Cardiac muscle cell (in vitro differentiated cells and primary cell): Measurements from ENCODE around the gene CLEC20A. TPM values are rescaled to one million over a fixed set of nuclear protein-coding genes. Genes with fewer than 3 reads are reported as not detected.

Experiments
- DNase-seq, 2 donors: peaks; one replicate each; pipeline versions ENCODE4 v3.0.0 to v3.0.0-alpha.2; 2010 to 2017; ENCODE audit warnings: low read depth in 1 of 2, low spot score in 1 of 2
- H3K27ac ChIP-seq: fragments of 200-600 bp; sonication (generic); 2 replicates; pipeline ENCODE4 v1.5.1; 2016
- H3K27me3 ChIP-seq: fragments of 200-600 bp; sonication (generic); 2 replicates; pipeline ENCODE4 v1.6.0; 2016; ENCODE audit warnings: control low read depth
- H3K36me3 ChIP-seq: fragments of 200-600 bp; sonication (generic); 2 replicates; pipeline ENCODE4 v1.5.1; 2016; ENCODE audit warnings: control low read depth
- H3K4me1 ChIP-seq: fragments of 200-600 bp; sonication (generic); 2 replicates; pipeline ENCODE4 v1.8.1; 2017; ENCODE audit warnings: low read depth, mild to moderate bottlenecking, mixed run types
- H3K4me3 ChIP-seq: fragments of 200-600 bp; sonication (generic); 2 replicates; pipeline ENCODE4 v1.5.1; 2016; ENCODE audit warnings: mild to moderate bottlenecking
- H3K9me3 ChIP-seq: fragments of 200-600 bp; sonication (generic); 2 replicates; pipeline ENCODE4 v1.5.1; 2017; ENCODE audit warnings: low read depth, mild to moderate bottlenecking, control low read depth
- polyA plus RNA-seq: library from polyadenylated mRNA; unstranded; fragments of >200 nt; fragmentation: Nextera tagmentation; extraction: Ambion mirVana; gene quantifications from 2 replicates; pipeline ENCODE4 v1.2.1, GENCODE V29; 2016
- total RNA-seq: library from RNA; depleted of rRNA; stranded (reverse); fragments of >200 nt; gene quantifications from 2 replicates; pipeline ENCODE4 v1.2.3, GENCODE V29; 2016
- TF ChIP-seq, protein P1 (sequence below): IDR thresholded peaks from 2 replicates; pipeline ENCODE4 v1.5.1; 2012; ENCODE audit warnings: low read depth, mild to moderate bottlenecking, low read length

Gene CLEC20A
- total and polyA plus RNA-seq, 2 experiments from 2014 or later, result not detected

DNA sequence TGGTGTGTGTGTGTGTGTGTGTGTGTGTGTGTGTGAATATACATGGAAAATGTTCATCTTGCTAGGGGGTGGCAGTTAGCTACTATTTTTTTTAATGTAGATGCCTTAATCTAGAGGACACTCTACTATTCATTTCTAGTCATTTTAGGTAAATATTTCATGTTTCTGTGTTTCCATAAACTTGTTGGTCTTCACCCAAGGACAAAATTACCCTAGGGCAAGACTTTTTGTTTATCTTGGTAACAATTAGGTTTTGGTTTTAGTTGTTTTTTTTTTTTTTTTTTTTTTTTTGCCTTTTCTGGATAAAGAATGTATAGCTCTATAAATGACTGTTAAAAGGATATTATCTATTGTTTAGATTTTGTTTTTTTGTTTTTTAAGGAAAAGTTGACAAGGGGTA lies 32.2 kb downstream of the CLEC20A start:
- Histone ChIP-seq H3K4me1 (no peaks in the 10 kb centered on the region), H3K36me3 (peaks cover 22% of the 10 kb centered on the region), H3K27ac (no peak overlapping the region), H3K9me3 (no peaks in the 10 kb centered on the region), H3K4me3 (no peak overlapping the region), H3K27me3 (no peaks in the 10 kb centered on the region)
- TF ChIP-seq, protein P1, sequence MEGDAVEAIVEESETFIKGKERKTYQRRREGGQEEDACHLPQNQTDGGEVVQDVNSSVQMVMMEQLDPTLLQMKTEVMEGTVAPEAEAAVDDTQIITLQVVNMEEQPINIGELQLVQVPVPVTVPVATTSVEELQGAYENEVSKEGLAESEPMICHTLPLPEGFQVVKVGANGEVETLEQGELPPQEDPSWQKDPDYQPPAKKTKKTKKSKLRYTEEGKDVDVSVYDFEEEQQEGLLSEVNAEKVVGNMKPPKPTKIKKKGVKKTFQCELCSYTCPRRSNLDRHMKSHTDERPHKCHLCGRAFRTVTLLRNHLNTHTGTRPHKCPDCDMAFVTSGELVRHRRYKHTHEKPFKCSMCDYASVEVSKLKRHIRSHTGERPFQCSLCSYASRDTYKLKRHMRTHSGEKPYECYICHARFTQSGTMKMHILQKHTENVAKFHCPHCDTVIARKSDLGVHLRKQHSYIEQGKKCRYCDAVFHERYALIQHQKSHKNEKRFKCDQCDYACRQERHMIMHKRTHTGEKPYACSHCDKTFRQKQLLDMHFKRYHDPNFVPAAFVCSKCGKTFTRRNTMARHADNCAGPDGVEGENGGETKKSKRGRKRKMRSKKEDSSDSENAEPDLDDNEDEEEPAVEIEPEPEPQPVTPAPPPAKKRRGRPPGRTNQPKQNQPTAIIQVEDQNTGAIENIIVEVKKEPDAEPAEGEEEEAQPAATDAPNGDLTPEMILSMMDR, result no peak
- DNase-seq, result no peak

DNA sequence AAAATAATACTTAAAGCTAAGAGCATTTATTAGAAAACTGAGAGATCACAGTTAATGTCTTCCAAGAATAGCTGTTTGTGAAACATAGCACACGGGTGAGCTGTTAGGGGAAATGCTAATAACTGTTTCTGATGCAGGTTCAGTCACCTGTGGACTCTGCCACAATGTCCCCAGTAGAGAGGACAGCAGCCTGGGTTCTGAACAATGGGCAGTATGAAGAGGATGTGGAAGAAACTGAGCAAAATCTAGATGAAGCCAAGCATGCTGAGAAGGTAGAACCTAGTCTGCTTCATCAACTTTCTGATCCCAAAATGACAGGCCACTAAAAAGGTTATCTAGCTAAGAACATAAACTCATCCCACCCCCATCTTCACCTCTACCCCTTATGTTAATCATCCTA lies 32.6 kb downstream of the CLEC20A start:
- peaks cover 22% of the 10 kb centered on the region for H3K36me3 ChIP-seq
- no peaks in the 10 kb centered on the region for H3K27me3 ChIP-seq
- H3K27ac ChIP-seq, result no peak overlapping the region
- no peaks in the 10 kb centered on the region for H3K4me1 ChIP-seq
- DNase-seq, result no peak
- H3K9me3 ChIP-seq, result no peaks in the 10 kb centered on the region
- H3K4me3 ChIP-seq, result no peak overlapping the region
- TF ChIP-seq, protein P1, result no peak

DNA sequence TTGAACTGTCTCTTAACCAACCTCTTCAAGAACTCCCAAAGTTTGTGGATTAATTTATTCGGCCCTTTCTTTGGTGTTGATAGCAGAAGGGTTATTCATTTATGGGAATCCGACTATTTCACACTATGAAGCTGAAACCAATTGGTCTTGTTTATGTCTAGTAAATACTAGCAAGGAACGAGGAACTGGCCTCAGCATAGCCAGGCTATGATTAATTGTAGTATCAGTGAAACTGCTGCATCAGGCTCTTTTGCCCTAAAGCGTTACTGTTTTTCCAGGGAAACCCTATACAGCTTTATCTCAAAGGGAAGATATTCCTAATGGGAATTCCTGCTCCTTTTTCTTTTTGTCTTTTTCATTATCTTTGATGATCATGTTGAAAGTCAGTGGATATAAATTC lies 35.1 kb downstream of the CLEC20A start:
- no peaks in the 10 kb centered on the region for H3K27me3 ChIP-seq
- no peak overlapping the region for H3K4me3 ChIP-seq
- TF ChIP-seq, protein P1, result no peak
- H3K4me1 ChIP-seq, result no peaks in the 10 kb centered on the region
- H3K27ac ChIP-seq, result no peak overlapping the region
- DNase-seq, result no peak
- H3K9me3 ChIP-seq, result no peaks in the 10 kb centered on the region
- peaks cover 18% of the 10 kb centered on the region for H3K36me3 ChIP-seq

DNA sequence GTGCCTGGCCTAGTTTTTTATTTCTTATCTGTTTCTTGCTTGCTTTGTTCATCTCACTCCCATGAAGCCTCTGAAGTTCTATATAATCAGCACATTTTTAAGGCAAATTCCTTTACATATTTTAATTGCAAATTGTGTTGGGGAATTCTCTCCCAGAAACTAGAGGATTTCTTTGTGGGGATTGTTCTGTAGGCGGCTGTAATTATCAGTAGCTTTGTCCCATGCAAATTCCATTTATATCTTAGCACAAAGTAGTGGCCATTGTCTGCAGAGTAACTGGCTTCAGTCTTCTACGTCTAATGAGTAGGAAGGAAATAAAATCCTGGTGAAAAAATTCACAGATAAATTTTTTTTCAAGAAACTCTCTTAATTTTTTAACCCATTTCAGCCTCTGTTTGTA lies 35.7 kb downstream of the CLEC20A start:
- Histone ChIP-seq H3K27ac (no peak overlapping the region), H3K9me3 (no peaks in the 10 kb centered on the region), H3K4me1 (no peaks in the 10 kb centered on the region), H3K36me3 (peaks cover 14% of the 10 kb centered on the region), H3K4me3 (no peak overlapping the region), H3K27me3 (no peaks in the 10 kb centered on the region)
- TF ChIP-seq, protein P1, result no peak
- DNase-seq, result no peak

DNA sequence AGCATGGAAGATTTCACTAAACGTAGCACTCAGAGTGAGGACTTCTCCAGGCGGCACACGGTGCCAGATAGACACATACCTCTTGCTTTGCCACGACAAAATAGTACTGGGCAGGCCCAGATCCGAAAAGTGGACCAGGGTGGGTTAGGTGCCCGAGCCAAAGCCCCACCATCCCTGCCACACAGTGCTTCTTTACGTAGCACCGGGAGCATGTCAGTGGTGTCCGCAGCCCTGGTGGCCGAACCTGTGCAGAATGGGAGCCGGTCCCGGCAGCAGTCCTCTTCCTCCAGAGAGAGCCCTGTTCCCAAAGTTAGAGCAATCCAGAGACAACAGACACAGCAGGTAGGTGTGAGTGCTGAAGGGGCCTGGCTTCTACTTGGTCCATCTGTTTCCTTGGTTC lies 38.6 kb downstream of the CLEC20A start:
- no peak overlapping the region for H3K4me3 ChIP-seq
- peaks cover 8% of the 10 kb centered on the region for H3K36me3 ChIP-seq
- H3K4me1 ChIP-seq, result no peaks in the 10 kb centered on the region
- TF ChIP-seq, protein P1, result no peak
- no peaks in the 10 kb centered on the region for H3K27me3 ChIP-seq
- no peak overlapping the region for H3K27ac ChIP-seq
- DNase-seq, result no peak
- no peaks in the 10 kb centered on the region for H3K9me3 ChIP-seq

DNA sequence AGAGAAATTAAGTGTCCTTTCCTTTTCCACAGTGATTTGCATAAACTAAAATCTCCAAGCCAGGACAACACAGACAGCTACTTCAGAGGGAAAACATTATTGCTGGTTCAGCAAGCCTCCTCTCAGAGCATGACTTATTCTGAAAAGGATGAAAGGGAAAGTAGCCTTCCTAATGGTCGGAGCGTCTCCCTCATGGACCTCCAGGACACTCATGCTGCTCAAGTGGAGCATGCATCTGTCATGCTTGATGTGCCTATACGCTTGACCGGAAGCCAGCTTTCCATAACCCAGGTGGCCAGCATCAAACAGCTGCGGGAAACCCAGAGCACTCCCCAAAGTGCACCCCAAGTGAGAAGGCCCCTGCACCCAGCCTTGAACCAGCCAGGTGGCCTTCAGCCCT lies 39.1 kb downstream of the CLEC20A start:
- TF ChIP-seq, protein P1, result no peak
- Histone ChIP-seq H3K4me1 (no peaks in the 10 kb centered on the region), H3K27me3 (no peaks in the 10 kb centered on the region), H3K27ac (no peak overlapping the region), H3K4me3 (no peak overlapping the region), H3K36me3 (peaks cover 8% of the 10 kb centered on the region), H3K9me3 (no peaks in the 10 kb centered on the region)
- DNase-seq, result no peak
